Mammary epithelial cell (primary cell): ENCODE measurements around the gene PLXNA2.

Source experiments
- CTCF ChIP-seq, 2 donors: IDR thresholded peaks in 1 of 2; conservative IDR thresholded peaks in 1 of 2; 2 replicates each; pipeline ENCODE4 v1.5.1; 2011 to 2012; ENCODE audit warnings: inconsistent platforms in 2 of 2, low read length in 2 of 2, mild to moderate bottlenecking in 2 of 2, control low read depth in 1 of 2, low read depth in 1 of 2; ENCODE audit not compliant: insufficient read depth in 1 of 2; ENCODE audit errors: extremely low read depth in 1 of 2
- EZH2 ChIP-seq: IDR thresholded peaks from 2 replicates; pipeline ENCODE4 v1.6.1; 2012; ENCODE audit warnings: low read length, inconsistent platforms, borderline replicate concordance

- TF ChIP-seq CTCF (conservative IDR thresholded peaks at IDR 0.05 in 1 of 2, IDR thresholded peaks at IDR 0.05 in 1 of 2; ENCODE audit: extremely low read depth in 1 of 2, insufficient read depth in 1 of 2, low read depth in 1 of 2, low read length in 2 of 2) (no peak), EZH2 (no peak)
Measured at GRCh38 chr1:208065862-208066261, 178.3 kb downstream of the PLXNA2 start.
